Heart left ventricle (tissue), 13 donors: ENCODE results near the gene IBTK.

Source experiments
- POLR2A ChIP-seq, 2 donors: fragments of 450-650 bp; IDR thresholded peaks; one replicate each; pipeline ENCODE4 v1.6.1; 2017; ENCODE audit warnings: antibody characterized with exemption in 2 of 2, mild to moderate bottlenecking in 2 of 2, moderate library complexity in 2 of 2
- TF ChIP-seq, protein P1 (sequence below), 12 donors: fragments of 200-600 bp; sonication (generic) in 4 of 12; IDR thresholded peaks; one replicate each; pipeline versions ENCODE4 v1.5.0 to v1.8.0; 2018 to 2022; ENCODE audit warnings: antibody characterized with exemption in 12 of 12, mild to moderate bottlenecking in 5 of 12
- donor health status: ischemic (EF 13 %, LVEDD 7.1; RV severe dilation, severe dysfunction).
- donor health status: DM: no; HTN: yes; CAD: no.
- donor health status: DM: no; HTN: no; CAD: no.
- donor health status: ischemic (EF 25% LVEDD 6.9; RV normal size, moderate dysfunction).
- donor health status: ischemic (EF 25% LVEDD 5.7; RV mildly dilated, moderate dysfunction).
- donor health status: ischemic (EF 35%, LVEDD 5.7; RV mildly dilated, moderate dysfunction).
- donor health status: nonischemic (EF 11% LVEDD 7.7; RV severe dilation, severe dysfunction).
- donor health status: DM: yes; HTN: yes; CAD: no.
- donor health status: PGD.
- donor health status: ischemic (EF 29% LVEDD 5.4; RV normal size, mild dysfunction).
- donor health status: nonischemic (EF 23%, LVEDD 6.1; RV moderate dilation, normal function).

DNA sequence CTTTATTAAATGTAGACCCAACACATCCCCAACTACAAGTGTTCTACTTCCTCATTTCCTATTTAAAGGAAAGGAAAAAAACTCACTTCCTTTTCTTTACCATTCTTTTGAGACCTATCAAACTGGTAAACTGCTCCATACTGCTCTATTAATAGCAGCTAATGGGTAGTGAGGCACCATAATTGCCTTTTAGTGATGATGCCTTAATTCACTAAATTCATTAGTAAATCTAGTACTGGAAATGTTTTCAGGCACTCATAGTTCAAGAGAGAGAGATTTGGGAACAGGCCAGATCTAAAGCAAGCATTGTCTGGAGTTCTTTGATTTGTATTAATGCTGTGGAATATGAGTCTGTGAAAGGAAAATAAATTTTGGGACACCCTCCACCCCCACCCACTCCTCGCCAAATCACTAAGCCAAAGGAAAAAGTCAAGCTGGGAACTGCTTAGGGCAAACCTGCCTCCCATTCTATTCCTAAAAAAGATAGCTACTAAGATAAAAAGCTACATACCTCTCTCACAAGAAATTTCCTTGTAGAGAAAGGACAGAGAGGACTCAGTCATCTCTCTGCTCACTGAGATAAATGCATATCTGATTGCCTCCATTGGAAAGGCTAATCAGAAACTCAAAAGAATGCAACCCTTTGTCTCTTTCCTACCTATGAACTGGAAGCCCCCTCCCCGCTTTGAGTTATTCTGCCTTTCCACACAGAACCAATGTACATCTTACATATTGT lies 13.6 kb upstream of the IBTK start:
- TF ChIP-seq POLR2A (IDR thresholded peaks at IDR 0.05), result no peak
- TF ChIP-seq, protein P1, sequence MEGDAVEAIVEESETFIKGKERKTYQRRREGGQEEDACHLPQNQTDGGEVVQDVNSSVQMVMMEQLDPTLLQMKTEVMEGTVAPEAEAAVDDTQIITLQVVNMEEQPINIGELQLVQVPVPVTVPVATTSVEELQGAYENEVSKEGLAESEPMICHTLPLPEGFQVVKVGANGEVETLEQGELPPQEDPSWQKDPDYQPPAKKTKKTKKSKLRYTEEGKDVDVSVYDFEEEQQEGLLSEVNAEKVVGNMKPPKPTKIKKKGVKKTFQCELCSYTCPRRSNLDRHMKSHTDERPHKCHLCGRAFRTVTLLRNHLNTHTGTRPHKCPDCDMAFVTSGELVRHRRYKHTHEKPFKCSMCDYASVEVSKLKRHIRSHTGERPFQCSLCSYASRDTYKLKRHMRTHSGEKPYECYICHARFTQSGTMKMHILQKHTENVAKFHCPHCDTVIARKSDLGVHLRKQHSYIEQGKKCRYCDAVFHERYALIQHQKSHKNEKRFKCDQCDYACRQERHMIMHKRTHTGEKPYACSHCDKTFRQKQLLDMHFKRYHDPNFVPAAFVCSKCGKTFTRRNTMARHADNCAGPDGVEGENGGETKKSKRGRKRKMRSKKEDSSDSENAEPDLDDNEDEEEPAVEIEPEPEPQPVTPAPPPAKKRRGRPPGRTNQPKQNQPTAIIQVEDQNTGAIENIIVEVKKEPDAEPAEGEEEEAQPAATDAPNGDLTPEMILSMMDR (IDR thresholded peaks at IDR 0.05), result no peak
